ENCODE data around the gene HCLS1. TPM values are rescaled to one million over a fixed set of nuclear protein-coding genes. Genes with fewer than 3 reads are reported as not detected.
A peak's percentile ranks its signal among the peaks of the same experiment; 100 is the strongest.

Gene HCLS1
- total RNA-seq, 1 experiment from 2014 or later, result 1.2 TPM

GRCh38 chr3:121595765-121596406, 64.8 kb downstream of the HCLS1 start:
- Histone ChIP-seq H2AK5ac (ENCODE audit: insufficient read length, low read length) (no peak overlapping the region), H3K23me2 (ENCODE audit: insufficient read length, low read depth, low read length, poor library complexity, severe bottlenecking) (no peaks in the 10 kb centered on the region), H3K18ac (ENCODE audit: insufficient read length, low read depth, low read length) (peak overlapping the region; percentile 68), H3K14ac (ENCODE audit: insufficient read depth, low read length) (no peak overlapping the region), H3T11ph (ENCODE audit: low read length) (no peak overlapping the region), H3K9me3 (ENCODE audit: control insufficient read depth, low read depth, low read length) (no peaks in the 10 kb centered on the region), H2AFZ (ENCODE audit: low read length) (no peak overlapping the region), H2BK5ac (ENCODE audit: insufficient read length, low read length) (no peak overlapping the region), H3K79me2 (ENCODE audit: insufficient read depth, low read length) (no peaks in the 10 kb centered on the region), H3K9ac (ENCODE audit: extremely low read depth, insufficient read length, low read length) (no peak overlapping the region), H3K4ac (ENCODE audit: low read depth, low read length) (no peak overlapping the region), H2BK20ac (ENCODE audit: low read depth, low read length, poor library complexity, severe bottlenecking) (peak overlapping the region; percentile 29), H3K4me1 (ENCODE audit: insufficient read depth, low read length) (peaks cover 12% of the 10 kb centered on the region; the same call in 1 of the 2 replicates), H4K8ac (replicated peaks; ENCODE audit: insufficient read length, low read depth, low read length) (no peak overlapping the region), H3K27ac (ENCODE audit: insufficient read length, low read depth, low read length) (no peak overlapping the region), H3K4me2 (ENCODE audit: insufficient read depth, insufficient read length, low read length) (no peak overlapping the region), H2BK12ac (ENCODE audit: insufficient read length, low read depth, low read length) (peak overlapping the region; percentile 63), H4K5ac (ENCODE audit: insufficient read length, low read depth, low read length) (no peak overlapping the region), H2BK15ac (ENCODE audit: low read depth, low read length) (no peak overlapping the region), H4K91ac (ENCODE audit: insufficient read length, low read depth, low read length) (no peak overlapping the region), H3K79me1 (ENCODE audit: insufficient read depth, low read depth, low read length, poor library complexity, severe bottlenecking) (no peaks in the 10 kb centered on the region), H3K27me3 (ENCODE audit: insufficient read depth, low read length) (no peaks in the 10 kb centered on the region), H4K20me1 (ENCODE audit: control insufficient read depth, insufficient read depth, insufficient read length) (no peaks in the 10 kb centered on the region), H3K23ac (ENCODE audit: insufficient read length, low read depth, low read length) (no peak overlapping the region), H3K56ac (ENCODE audit: insufficient read length, low read depth, low read length) (no peak overlapping the region), H2BK120ac (ENCODE audit: low read depth, low read length, poor library complexity, severe bottlenecking) (peak overlapping the region; percentile 48)
- no peak for TF ChIP-seq CTCF (conservative IDR thresholded peaks at IDR 0.05)
- DNase-seq, result no peak
- Mint-ChIP-seq H3K36me3 (ENCODE audit: insufficient read depth in 1 of 3, low read depth in 3 of 3) (no peaks in the 10 kb centered on the region; a peak in 1 of 7 replicates), H3K27ac (no peak overlapping the region), H3K27me3 (ENCODE audit: low read depth) (no peaks in the 10 kb centered on the region), H3K9me3 (no peaks in the 10 kb centered on the region), H3K4me3 (no peak overlapping the region), H3K4me1 (peaks cover 46 to 51% of the 10 kb centered on the region in 2 experiments)
- WGBS (ENCODE audit: extremely low coverage, insufficient read length, low lambda C conversion rate), result no CpG with 5 or more reads among the region's 4 CpGs

Data from H9 (cell line).